ENCODE data around the gene GSTM5. TPM values are rescaled to one million over a fixed set of nuclear protein-coding genes. Genes with fewer than 3 reads are reported as not detected.

GSTM5 gene
- total and polyA plus RNA-seq, 2 of the 8 experiments (the other 6 are each of a cell fraction or from before 2014, with no cell fraction given): 0.24 to 0.89 TPM

DNA sequence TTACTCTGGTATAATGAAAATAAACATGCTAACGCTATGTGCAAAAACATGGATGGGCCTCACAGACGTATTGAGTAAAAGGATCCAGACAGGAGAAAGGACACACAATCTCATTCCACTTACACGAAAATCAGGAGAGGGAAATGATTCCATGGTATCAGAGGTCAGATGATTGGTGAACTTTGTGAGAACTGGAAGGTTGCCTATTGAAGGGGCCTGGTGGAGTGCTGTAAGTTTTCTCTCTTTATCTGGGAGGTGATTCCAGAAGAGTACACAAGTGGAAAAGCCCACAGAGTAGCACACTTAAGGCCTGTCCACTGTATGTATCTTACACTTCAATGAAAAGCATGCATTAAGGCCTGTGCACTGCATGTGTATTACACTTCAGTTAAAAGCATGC lies 34.6 kb upstream of the GSTM5 start:
- no peak overlapping the region for H2AFZ ChIP-seq (ENCODE audit: low read length)
- WGBS, 2 experiments (ENCODE audit: extremely low coverage in 1 of 2, insufficient coverage in 1 of 2, insufficient read length in 1 of 2, insufficient replicate concordance in 2 of 2, low coverage in 1 of 2, low lambda C conversion rate in 2 of 2, missing lambda C conversion rate in 1 of 2): 92% methylated on average over 3 of the region's 3 CpGs; no CpG with 5 or more reads in 1 of the 2 experiments
- no peaks in the 10 kb centered on the region for H3K9me3 ChIP-seq (ENCODE audit: insufficient read depth in 2 of 2, low read depth in 1 of 2, low read length in 1 of 2)
- ChIA-PET POLR2A (ENCODE audit: partially characterized antibody) (no interaction called here), CTCF (ENCODE audit: partially characterized antibody) (interaction anchor here (0.8 kb wide), 1 partner anchor 10 kb away, joined by 3 read pairs; the partner anchor contains the start of gene GSTM1)
- H2BK5ac ChIP-seq (ENCODE audit: low read depth, low read length): no peak overlapping the region
- no peaks in the 10 kb centered on the region for H3K23me2 ChIP-seq (ENCODE audit: low read depth, low read length)
- TF ChIP-seq KDM4A (IDR thresholded peaks at IDR 0.05; ENCODE audit: low read depth, low read length, severe bottlenecking) (no peak), KDM1A (IDR thresholded peaks at IDR 0.05; ENCODE audit: borderline replicate concordance, low read length) (no peak), CREB1 (IDR thresholded peaks at IDR 0.05) (no peak), CHD1 (IDR thresholded peaks at IDR 0.05; ENCODE audit: low read depth, low read length) (no peak), POU5F1 (IDR thresholded peaks at IDR 0.05; ENCODE audit: low read depth, low read length) (no peak), EP300 (IDR thresholded peaks at IDR 0.05; ENCODE audit: borderline replicate concordance in 1 of 2, low read depth in 2 of 2, low read length in 2 of 2) (no peak), SP1 (IDR thresholded peaks at IDR 0.05; ENCODE audit: low read depth, low read length) (no peak), KDM5A (IDR thresholded peaks at IDR 0.05; ENCODE audit: low read length) (no peak), SIX5 (IDR thresholded peaks at IDR 0.05; ENCODE audit: low read depth, low read length) (no peak), POLR2A (IDR thresholded peaks at IDR 0.05; ENCODE audit: control extremely low read depth in 1 of 2, low read depth in 2 of 2, low read length in 2 of 2) (no peak)
- H3K4me2 ChIP-seq (ENCODE audit: insufficient read depth in 1 of 2, low read depth in 2 of 2, low read length in 2 of 2): no peak overlapping the region
- H3K18ac ChIP-seq (ENCODE audit: extremely low read depth, low read length): no peak overlapping the region
- no peaks in the 10 kb centered on the region for H3K36me3 ChIP-seq (ENCODE audit: control insufficient read depth in 2 of 4, insufficient read depth in 4 of 4, low read length in 3 of 4)
- H4K20me1 ChIP-seq (replicated peaks in 1 of 2; ENCODE audit: control insufficient read depth in 1 of 2, insufficient read depth in 2 of 2, low read length in 2 of 2): no peaks in the 10 kb centered on the region
- H3K23ac ChIP-seq (ENCODE audit: insufficient read length): no peak overlapping the region
- FAIRE-seq: no peak
- no peak for DNase-seq (ENCODE audit: low read depth in 1 of 2, low spot score in 2 of 2)
- H4K91ac ChIP-seq (replicated peaks; ENCODE audit: insufficient read length, low read length): no peak overlapping the region
- H3K4me1 ChIP-seq (replicated peaks in 1 of 4; ENCODE audit: control insufficient read depth in 3 of 4, insufficient read depth in 4 of 4, low read length in 3 of 4): no peaks in the 10 kb centered on the region
- no peak overlapping the region for H3K4me3 ChIP-seq (ENCODE audit: extremely low read depth in 1 of 4, insufficient read depth in 2 of 4, low read depth in 3 of 4, low read length in 4 of 4)
- no peaks in the 10 kb centered on the region for H3K79me1 ChIP-seq (ENCODE audit: low read depth, low read length)
- no peak overlapping the region for H3K27ac ChIP-seq (ENCODE audit: low read depth, low read length)
- H2BK12ac ChIP-seq (ENCODE audit: low read depth, low read length): no peak overlapping the region
- H3K79me2 ChIP-seq (ENCODE audit: control insufficient read depth in 1 of 2, insufficient read depth in 2 of 2, low read length in 2 of 2): no peaks in the 10 kb centered on the region
- no peak overlapping the region for H2BK20ac ChIP-seq (ENCODE audit: low read length)
- no peaks in the 10 kb centered on the region for H3K27me3 ChIP-seq (replicated peaks in 1 of 4; ENCODE audit: control insufficient read depth in 3 of 4, extremely low read depth in 1 of 4, insufficient read depth in 3 of 4, low read length in 3 of 4)
- H3K56ac ChIP-seq (replicated peaks; ENCODE audit: insufficient read length, low read depth, low read length): no peak overlapping the region
- no peak overlapping the region for H3K14ac ChIP-seq (ENCODE audit: insufficient read length)
- H2BK15ac ChIP-seq (ENCODE audit: low read length): no peak overlapping the region
- H4K8ac ChIP-seq (ENCODE audit: extremely low read depth, insufficient read depth, low read length): no peak overlapping the region
- H3K4ac ChIP-seq (replicated peaks; ENCODE audit: insufficient read length, low read depth, low read length): no peak overlapping the region
- H2BK120ac ChIP-seq (replicated peaks; ENCODE audit: low read depth, low read length): no peak overlapping the region
- H2AK5ac ChIP-seq (ENCODE audit: low read depth, low read length): no peak overlapping the region
- H3K9ac ChIP-seq (replicated peaks in 1 of 4; ENCODE audit: extremely low read depth in 1 of 4, low read depth in 3 of 4, low read length in 3 of 4): no peak overlapping the region
- H4K5ac ChIP-seq (ENCODE audit: insufficient read length, low read depth, low read length): no peak overlapping the region

All from H1 (cell line).